SK-N-SH (cell line): Measurements from ENCODE around the gene CNPY2.

ENCODE experiments used
- CTCF ChIP-seq: fragments of 200-600 bp; sonication (generic); IDR thresholded peaks from 2 replicates; pipeline ENCODE4 v1.6.1; 2017; ENCODE audit warnings: antibody characterized with exemption, mild to moderate bottlenecking, moderate library complexity
- EP300 ChIP-seq, 2 experiments: IDR thresholded peaks; 2 replicates each; pipeline versions ENCODE4 v1.4.0 to v1.6.1; 2012; ENCODE audit warnings: borderline replicate concordance in 1 of 2, low read depth in 1 of 2, low read length in 1 of 2
- EZH2phosphoT487 ChIP-seq: fragments of 200-600 bp; sonication (generic); IDR thresholded peaks from 2 replicates; pipeline ENCODE4 v1.6.1; 2017; ENCODE audit warnings: low read depth, mixed run types, mild to moderate bottlenecking, antibody characterized with exemption, moderate library complexity, borderline replicate concordance
- FOXJ3 ChIP-seq: sonication (generic); formaldehyde crosslinking; IDR thresholded peaks from 2 replicates; pipeline ENCODE4 v1.5.1; 2020; ENCODE audit warnings: mild to moderate bottlenecking, missing genetic modification reagents
- GABPA ChIP-seq: IDR thresholded peaks from 2 replicates; pipeline ENCODE4 v1.4.0; 2012; ENCODE audit warnings: low read depth, mild to moderate bottlenecking
- JUND ChIP-seq: IDR thresholded peaks from 2 replicates; pipeline ENCODE4 v1.4.0; 2012
- MXI1 ChIP-seq: IDR thresholded peaks from 2 replicates; pipeline ENCODE4 v1.6.1; 2012; ENCODE audit warnings: mild to moderate bottlenecking, low read depth, low read length, improper control_type of control experiment
- PBX3 ChIP-seq: IDR thresholded peaks from 2 replicates; pipeline ENCODE4; 2012
- RAD21 ChIP-seq: IDR thresholded peaks from 2 replicates; pipeline ENCODE4 v1.6.1; 2012; ENCODE audit warnings: mild to moderate bottlenecking, low read length
- SMC3 ChIP-seq: IDR thresholded peaks from 2 replicates; pipeline ENCODE4 v1.6.1; 2012; ENCODE audit warnings: low read depth, low read length, improper control_type of control experiment
- TCF12 ChIP-seq: IDR thresholded peaks from 2 replicates; pipeline ENCODE4 v1.4.0; 2012
- TEAD4 ChIP-seq: IDR thresholded peaks from 2 replicates; pipeline ENCODE4 v1.4.0; 2012; ENCODE audit warnings: mild to moderate bottlenecking, borderline replicate concordance; ENCODE audit not compliant: insufficient read depth
- YY1 ChIP-seq: IDR thresholded peaks from 2 replicates; pipeline ENCODE4 v1.4.0; 2012; ENCODE audit warnings: low read depth, mild to moderate bottlenecking
- ZBTB33 ChIP-seq: IDR thresholded peaks from 2 replicates; pipeline ENCODE4 v1.4.0; 2012; ENCODE audit warnings: low read depth, borderline replicate concordance

GRCh38 chr12:56260921-56261320 lies 54.9 kb downstream of the CNPY2 start:
- TF ChIP-seq CTCF (no peak), MXI1 (no peak), EP300 (IDR thresholded peaks at IDR 0.05; ENCODE audit: borderline replicate concordance in 1 of 2, low read depth in 1 of 2, low read length in 1 of 2) (no peak), JUND (no peak), YY1 (no peak), ZBTB33 (no peak), GABPA (no peak), EZH2phosphoT487 (no peak), SMC3 (no peak), RAD21 (no peak), FOXJ3 (CRISPR knock-in tag) (no peak), TCF12 (no peak), PBX3 (no peak), TEAD4 (no peak)
